ENCODE measurements around the gene TMEM125. TPM values are rescaled to one million over a fixed set of nuclear protein-coding genes. Genes with fewer than 3 reads are reported as not detected.

Gene TMEM125
- total RNA-seq, 1 donor from 2014 or later, result not detected

- Histone ChIP-seq H3K27ac (no peak overlapping the region), H3K9me3 (no peaks in the 10 kb centered on the region), H3K4me1 (no peaks in the 10 kb centered on the region), H3K4me3 (no peak overlapping the region), H3K27me3 (peaks cover 5% of the 10 kb centered on the region), H3K36me3 (no peaks in the 10 kb centered on the region)
- intact Hi-C loops (cut with DNase I), result no loop called here
- DNase-seq (ENCODE audit: low spot score in 2 of 2), result peak in 1 of 2 donors; percentile 31
- TF ChIP-seq, protein P1, sequence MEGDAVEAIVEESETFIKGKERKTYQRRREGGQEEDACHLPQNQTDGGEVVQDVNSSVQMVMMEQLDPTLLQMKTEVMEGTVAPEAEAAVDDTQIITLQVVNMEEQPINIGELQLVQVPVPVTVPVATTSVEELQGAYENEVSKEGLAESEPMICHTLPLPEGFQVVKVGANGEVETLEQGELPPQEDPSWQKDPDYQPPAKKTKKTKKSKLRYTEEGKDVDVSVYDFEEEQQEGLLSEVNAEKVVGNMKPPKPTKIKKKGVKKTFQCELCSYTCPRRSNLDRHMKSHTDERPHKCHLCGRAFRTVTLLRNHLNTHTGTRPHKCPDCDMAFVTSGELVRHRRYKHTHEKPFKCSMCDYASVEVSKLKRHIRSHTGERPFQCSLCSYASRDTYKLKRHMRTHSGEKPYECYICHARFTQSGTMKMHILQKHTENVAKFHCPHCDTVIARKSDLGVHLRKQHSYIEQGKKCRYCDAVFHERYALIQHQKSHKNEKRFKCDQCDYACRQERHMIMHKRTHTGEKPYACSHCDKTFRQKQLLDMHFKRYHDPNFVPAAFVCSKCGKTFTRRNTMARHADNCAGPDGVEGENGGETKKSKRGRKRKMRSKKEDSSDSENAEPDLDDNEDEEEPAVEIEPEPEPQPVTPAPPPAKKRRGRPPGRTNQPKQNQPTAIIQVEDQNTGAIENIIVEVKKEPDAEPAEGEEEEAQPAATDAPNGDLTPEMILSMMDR (IDR thresholded peaks at IDR 0.05), result no peak
These were observed 2.4 kb upstream of the TMEM125 start for GRCh38 chr1:43267291-43267805.

DNA sequence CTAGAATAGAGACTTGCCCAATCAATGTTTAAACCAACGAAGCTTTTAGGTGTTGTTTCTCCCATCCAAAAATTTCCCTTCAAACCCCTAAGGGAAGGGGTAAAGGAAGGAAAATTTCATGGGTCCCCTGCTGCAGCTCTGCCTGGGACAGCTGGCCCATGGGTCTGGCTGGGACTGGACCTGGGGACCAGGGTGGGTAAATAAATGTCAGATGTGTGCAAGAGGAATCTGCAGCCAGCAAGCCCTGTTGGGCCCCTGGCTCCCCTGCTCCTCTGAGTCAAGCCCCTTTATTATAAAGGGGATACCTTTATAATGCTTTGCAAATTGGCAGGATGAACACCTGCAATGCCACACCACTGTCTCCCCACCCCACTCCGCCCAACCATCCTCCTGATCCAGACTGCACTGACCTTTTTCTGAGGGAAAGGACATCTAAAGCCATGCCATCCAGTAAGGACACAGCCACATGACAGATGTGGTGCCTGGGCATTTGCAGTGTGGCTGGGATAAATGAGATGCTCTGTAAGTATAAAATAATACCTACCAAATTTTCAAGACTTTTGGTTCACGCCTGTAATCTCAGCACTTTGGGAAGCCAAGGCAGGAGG lies 1.9 kb upstream of the TMEM125 start:
- TF ChIP-seq, protein P1 (IDR thresholded peaks at IDR 0.05), result no peak

DNA sequence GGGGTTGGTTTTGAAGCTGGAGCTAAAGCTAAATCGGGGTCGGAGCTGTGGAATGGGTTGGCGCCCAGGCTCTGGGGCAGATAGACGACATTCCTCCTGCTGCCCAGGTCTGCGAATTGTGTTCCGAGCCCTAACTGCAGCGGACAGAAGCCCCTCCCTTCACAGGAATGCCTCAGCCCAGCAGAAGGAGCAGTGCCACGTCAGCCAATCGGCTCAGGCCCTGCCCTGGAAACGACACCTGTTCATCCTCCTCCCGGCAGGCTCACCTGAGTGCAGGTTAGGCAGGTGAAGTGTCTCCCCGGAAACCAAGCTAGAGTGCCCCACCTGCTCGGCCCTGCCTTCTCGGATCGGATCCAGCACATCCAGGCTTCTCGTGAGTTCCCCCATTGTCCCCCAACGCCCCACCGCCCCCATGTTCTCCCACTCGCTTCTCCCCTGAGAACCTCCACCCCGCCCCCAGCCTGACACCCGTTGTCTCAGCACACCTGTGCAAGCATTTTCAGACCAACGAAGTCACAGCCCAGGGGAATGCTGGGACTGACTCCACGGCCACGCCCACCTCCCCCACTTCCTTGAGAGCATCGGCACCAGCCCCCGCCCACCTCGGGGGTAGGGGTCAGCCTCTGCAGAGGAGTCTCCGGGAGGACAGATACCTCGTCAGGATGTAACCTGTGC lies 775 bp downstream of the TMEM125 start:
- Histone ChIP-seq H3K36me3 (no peaks in the 10 kb centered on the region), H3K27me3 (peaks cover 5% of the 10 kb centered on the region), H3K27ac (no peak overlapping the region), H3K9me3 (no peaks in the 10 kb centered on the region), H3K4me1 (no peaks in the 10 kb centered on the region), H3K4me3 (peak overlapping the region; percentile 10 to 28)
- intact Hi-C loops (cut with DNase I), result no loop called here
- DNase-seq (ENCODE audit: low spot score in 2 of 2), result peak in 1 of 2 donors; percentile 44
- TF ChIP-seq, protein P1 (IDR thresholded peaks at IDR 0.05), result no peak

More for the DNA sequence above, 1.9 kb upstream of the TMEM125 start:
- intact Hi-C loops (cut with DNase I), result no loop called here
- peak in 1 of 2 donors; percentile 16 for DNase-seq (ENCODE audit: low spot score in 2 of 2)
- Histone ChIP-seq H3K4me1 (no peaks in the 10 kb centered on the region), H3K9me3 (no peaks in the 10 kb centered on the region), H3K36me3 (no peaks in the 10 kb centered on the region), H3K27ac (no peak overlapping the region), H3K27me3 (peaks cover 5% of the 10 kb centered on the region), H3K4me3 (no peak overlapping the region)

- Histone ChIP-seq H3K4me3 (peak overlapping the region in 1 of 2 donors; percentile 10), H3K4me1 (no peaks in the 10 kb centered on the region), H3K36me3 (no peaks in the 10 kb centered on the region), H3K27me3 (peaks cover 5% of the 10 kb centered on the region), H3K9me3 (no peaks in the 10 kb centered on the region), H3K27ac (no peak overlapping the region)
- intact Hi-C loops (cut with DNase I), result no loop called here
- TF ChIP-seq, protein P1 (IDR thresholded peaks at IDR 0.05), result no peak
- peak in 1 of 2 donors; percentile 35 for DNase-seq (ENCODE audit: low spot score in 2 of 2)
These were observed 1.7 kb downstream of the TMEM125 start for GRCh38 chr1:43271186-43272118.

GRCh38 chr1:43272161-43272560 lies 2.4 kb downstream of the TMEM125 start:
- no peak overlapping the region for H3K27ac ChIP-seq
- no peaks in the 10 kb centered on the region for H3K36me3 ChIP-seq
- H3K4me1 ChIP-seq, result no peaks in the 10 kb centered on the region
- intact Hi-C loops (cut with DNase I), result no loop called here
- TF ChIP-seq, protein P1 (IDR thresholded peaks at IDR 0.05), result no peak
- no peak overlapping the region for H3K4me3 ChIP-seq
- H3K9me3 ChIP-seq, result no peaks in the 10 kb centered on the region
- peaks cover 5% of the 10 kb centered on the region for H3K27me3 ChIP-seq
- peak in 1 of 2 donors; percentile 38 for DNase-seq (ENCODE audit: low spot score in 2 of 2)
